K562 (cell line): ENCODE measurements around the gene LBHD2. TPM values are rescaled to one million over a fixed set of nuclear protein-coding genes. Genes with fewer than 3 reads are reported as not detected.

Source experiments
- CBFA2T2 ChIP-seq: fragments of 450-650 bp; conservative IDR thresholded peaks from 2 replicates; pipeline ENCODE4 v1.6.1; 2017; ENCODE audit warnings: mild to moderate bottlenecking
- POLR2AphosphoS5 ChIP-seq: IDR thresholded peaks from 2 replicates; pipeline ENCODE4 v1.6.1; 2011; ENCODE audit warnings: mild to moderate bottlenecking, low read depth, low read length, moderate library complexity; ENCODE audit not compliant: control insufficient read depth, insufficient read depth
- PREB ChIP-seq: sonication (generic); formaldehyde crosslinking; IDR thresholded peaks from 2 replicates; pipeline ENCODE4 v1.8.1; 2023; ENCODE audit warnings: mild to moderate bottlenecking, missing genetic modification reagents
- ZNF609 ChIP-seq: sonication (generic); formaldehyde crosslinking; IDR thresholded peaks from 2 replicates; pipeline ENCODE4 v1.8.1; 2023; ENCODE audit warnings: missing genetic modification reagents, mild to moderate bottlenecking, borderline replicate concordance
- polyA plus RNA-seq, 8 experiments: library from polyadenylated mRNA; depleted of rRNA in 4 of 8; stranded (reverse) in 5 of 8; unstranded in 3 of 8; fragments of >200 nt; fragmentation: Nextera tagmentation in 2 of 8; fragmentation: Illumina TruSeq in 1 of 8; extraction: Ambion mirVana in 2 of 8; extraction: Trizol in 1 of 8; gene quantifications; 2 replicates each; pipeline versions ENCODE4 v1.2.1 to v1.2.3, GENCODE V29; 2011 to 2014; ENCODE audit warnings: inconsistent platforms in 1 of 8, missing spikeins in 1 of 8
- total RNA-seq, 7 experiments: library from RNA; depleted of rRNA in 6 of 7; stranded (reverse); fragments of >200 nt in 6 of 7; fragmentation: Illumina TruSeq in 2 of 7; extraction: Trizol in 2 of 7; gene quantifications; 2 replicates each; pipeline versions ENCODE4 v1.2.1 to v1.2.3, GENCODE V29; 2011 to 2021; ENCODE audit warnings: low replicate concordance in 1 of 7
- TF ChIP-seq, protein P1 (sequence below): sonication (generic); formaldehyde crosslinking; IDR thresholded peaks from 2 replicates; pipeline ENCODE4 v1.8.0; 2022; ENCODE audit warnings: mild to moderate bottlenecking, missing genetic modification reagents
- TF ChIP-seq, protein P2 (sequence below), 2 experiments: IDR thresholded peaks in 1 of 2; conservative IDR thresholded peaks in 1 of 2; 2 replicates each; pipeline ENCODE4 v1.6.1; 2016; ENCODE audit warnings: low read depth in 2 of 2, mild to moderate bottlenecking in 1 of 2, missing compliant biosample characterization in 1 of 2, missing genetic modification characterization in 1 of 2, moderate library complexity in 1 of 2

LBHD2 gene
- total and polyA plus RNA-seq, 9 of the 15 experiments (the other 6 are each of a cell fraction or from before 2014, with no cell fraction given), result not detected

- TF ChIP-seq POLR2AphosphoS5 (no peak), ZNF609 (CRISPR knock-in tag) (no peak), PREB (CRISPR knock-in tag) (no peak), CBFA2T2 (no peak)
- TF ChIP-seq, protein P1, sequence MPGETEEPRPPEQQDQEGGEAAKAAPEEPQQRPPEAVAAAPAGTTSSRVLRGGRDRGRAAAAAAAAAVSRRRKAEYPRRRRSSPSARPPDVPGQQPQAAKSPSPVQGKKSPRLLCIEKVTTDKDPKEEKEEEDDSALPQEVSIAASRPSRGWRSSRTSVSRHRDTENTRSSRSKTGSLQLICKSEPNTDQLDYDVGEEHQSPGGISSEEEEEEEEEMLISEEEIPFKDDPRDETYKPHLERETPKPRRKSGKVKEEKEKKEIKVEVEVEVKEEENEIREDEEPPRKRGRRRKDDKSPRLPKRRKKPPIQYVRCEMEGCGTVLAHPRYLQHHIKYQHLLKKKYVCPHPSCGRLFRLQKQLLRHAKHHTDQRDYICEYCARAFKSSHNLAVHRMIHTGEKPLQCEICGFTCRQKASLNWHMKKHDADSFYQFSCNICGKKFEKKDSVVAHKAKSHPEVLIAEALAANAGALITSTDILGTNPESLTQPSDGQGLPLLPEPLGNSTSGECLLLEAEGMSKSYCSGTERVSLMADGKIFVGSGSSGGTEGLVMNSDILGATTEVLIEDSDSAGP (CRISPR knock-in tag), result no peak
- TF ChIP-seq, protein P2, sequence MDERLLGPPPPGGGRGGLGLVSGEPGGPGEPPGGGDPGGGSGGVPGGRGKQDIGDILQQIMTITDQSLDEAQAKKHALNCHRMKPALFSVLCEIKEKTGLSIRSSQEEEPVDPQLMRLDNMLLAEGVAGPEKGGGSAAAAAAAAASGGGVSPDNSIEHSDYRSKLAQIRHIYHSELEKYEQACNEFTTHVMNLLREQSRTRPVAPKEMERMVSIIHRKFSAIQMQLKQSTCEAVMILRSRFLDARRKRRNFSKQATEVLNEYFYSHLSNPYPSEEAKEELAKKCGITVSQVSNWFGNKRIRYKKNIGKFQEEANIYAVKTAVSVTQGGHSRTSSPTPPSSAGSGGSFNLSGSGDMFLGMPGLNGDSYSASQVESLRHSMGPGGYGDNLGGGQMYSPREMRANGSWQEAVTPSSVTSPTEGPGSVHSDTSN (CRISPR knock-in tag; IDR thresholded peaks at IDR 0.05; ENCODE audit: low read depth), result no peak
- TF ChIP-seq, protein P2 (tag; conservative IDR thresholded peaks at IDR 0.05; ENCODE audit: low read depth), result no peak
These were observed 13.6 kb upstream of the LBHD2 start (continued) for GRCh38 chr14:103070263-103070885.
